Activated CD8-positive, alpha-beta T cell treated with anti-CD3 and anti-CD28 coated beads, Interleukin-2, amount 10 ng/mL, durations not matched to agents 7 days and 5 days (primary cell): ENCODE measurements around the gene GSE1. TPM values are rescaled to one million over a fixed set of nuclear protein-coding genes. Genes with fewer than 3 reads are reported as not detected.

Source experiments
- ATAC-seq: fragments of 150-1000 bp; cut with Tn5 transposase; one replicate; pipeline ENCODE4 v1.10.0; 2021; ENCODE audit warnings: moderate library complexity
- CTCF ChIA-PET: fragments of 350-600 bp; sonication (Branson Sonifier 250); formaldehyde crosslinking; loops from one replicate; lab custom pipeline; 2021; ENCODE audit warnings: antibody characterized with exemption; lab: Charles Lee
- POLR2A ChIA-PET: fragments of 350-600 bp; sonication (Branson Sonifier 250); formaldehyde crosslinking; loops from one replicate; lab custom pipeline; 2021; ENCODE audit warnings: antibody characterized with exemption; lab: Charles Lee
- DNase-seq: peaks from one replicate; pipeline ENCODE4 v3.0.0-alpha.2; 2020
- H3K27ac Mint-ChIP-seq: one replicate; pipeline ENCODE4 v1.8.0; 2021; ENCODE audit warnings: mild to moderate bottlenecking, mixed read lengths
- H3K27me3 Mint-ChIP-seq: one replicate; pipeline ENCODE4 v1.8.0; 2021; ENCODE audit warnings: low read depth, mixed read lengths
- H3K36me3 Mint-ChIP-seq: one replicate; pipeline ENCODE4 v1.8.0; 2021; ENCODE audit warnings: low read depth, mixed read lengths
- H3K4me1 Mint-ChIP-seq: one replicate; pipeline ENCODE4 v1.8.0; 2021; ENCODE audit warnings: low read depth, mixed read lengths
- H3K4me3 Mint-ChIP-seq: one replicate; pipeline ENCODE4 v1.8.0; 2021; ENCODE audit warnings: mild to moderate bottlenecking, mixed read lengths
- H3K9me3 Mint-ChIP-seq: one replicate; pipeline ENCODE4 v1.8.0; 2022; ENCODE audit warnings: mixed read lengths; ENCODE audit not compliant: insufficient read depth
- total RNA-seq, 2 experiments: library from RNA; stranded (reverse); gene quantifications; one replicate each; pipeline ENCODE4 v1.2.3, GENCODE V29; 2021

The GSE1 gene
- total RNA-seq, 2 experiments from 2014 or later = 48.9 to 51.4 TPM

- POLR2A ChIA-PET = no interaction called here
- H3K27me3 Mint-ChIP-seq = no peaks in the 10 kb centered on the region
Measured at GRCh38 chr16:85662976-85663830, 50.1 kb downstream of the GSE1 start.

GRCh38 chr16:85663891-85664321 is 50.8 kb downstream of the GSE1 start:
- ATAC-seq (no peak), DNase-seq (no peak)
- ChIA-PET CTCF (no interaction called here), POLR2A (no interaction called here)
- no peak overlapping the region for H3K4me3 Mint-ChIP-seq
- H3K4me1 Mint-ChIP-seq = no peaks in the 10 kb centered on the region
- peaks cover 63% of the 10 kb centered on the region for H3K36me3 Mint-ChIP-seq
- H3K27me3 Mint-ChIP-seq = no peaks in the 10 kb centered on the region
- H3K27ac Mint-ChIP-seq = no peak overlapping the region
- H3K9me3 Mint-ChIP-seq = no peaks in the 10 kb centered on the region

More at GRCh38 chr16:85662976-85663830, 50.1 kb downstream of the GSE1 start:
- no peak for DNase-seq
- CTCF ChIA-PET = interaction anchor here (1.6 kb wide), 1 partner anchor 54 kb away, joined by 3 read pairs; no protein-coding TSS in a partner anchor
- Mint-ChIP-seq H3K36me3 (peaks cover 63% of the 10 kb centered on the region), H3K9me3 (no peaks in the 10 kb centered on the region), H3K4me1 (no peaks in the 10 kb centered on the region), H3K27ac (no peak overlapping the region), H3K4me3 (no peak overlapping the region)
- ATAC-seq = no peak

- CTCF ChIA-PET = no interaction called here
- Mint-ChIP-seq H3K4me3 (no peak overlapping the region), H3K27me3 (no peaks in the 10 kb centered on the region), H3K4me1 (no peaks in the 10 kb centered on the region), H3K27ac (no peak overlapping the region), H3K36me3 (peaks cover 61% of the 10 kb centered on the region), H3K9me3 (no peaks in the 10 kb centered on the region)
- POLR2A ChIA-PET = no interaction called here
- no peak for ATAC-seq
- no peak for DNase-seq
Measured at GRCh38 chr16:85664580-85665372, 51.7 kb downstream of the GSE1 start.

GRCh38 chr16:85665373-85665740 is 52.2 kb downstream of the GSE1 start:
- Mint-ChIP-seq H3K9me3 (no peaks in the 10 kb centered on the region), H3K36me3 (peaks cover 61% of the 10 kb centered on the region), H3K4me3 (no peak overlapping the region), H3K27ac (no peak overlapping the region), H3K4me1 (no peaks in the 10 kb centered on the region), H3K27me3 (no peaks in the 10 kb centered on the region)
- ChIA-PET CTCF (no interaction called here), POLR2A (no interaction called here)
- ATAC-seq (no peak), DNase-seq (no peak)

GRCh38 chr16:85665929-85666328 is 52.8 kb downstream of the GSE1 start:
- peaks cover 65% of the 10 kb centered on the region for H3K36me3 Mint-ChIP-seq
- H3K27ac Mint-ChIP-seq = no peak overlapping the region
- H3K9me3 Mint-ChIP-seq = no peaks in the 10 kb centered on the region
- no peaks in the 10 kb centered on the region for H3K27me3 Mint-ChIP-seq
- ChIA-PET POLR2A (no interaction called here), CTCF (interaction anchor here (0.6 kb wide), 1 partner anchor 136 kb away, joined by 3 read pairs; no protein-coding TSS in a partner anchor)
- ATAC-seq (no peak), DNase-seq (no peak)
- no peaks in the 10 kb centered on the region for H3K4me1 Mint-ChIP-seq
- H3K4me3 Mint-ChIP-seq = no peak overlapping the region

GRCh38 chr16:85667261-85667660 is 54.1 kb downstream of the GSE1 start:
- Mint-ChIP-seq H3K27ac (no peak overlapping the region), H3K4me1 (no peaks in the 10 kb centered on the region), H3K9me3 (no peaks in the 10 kb centered on the region), H3K27me3 (no peaks in the 10 kb centered on the region), H3K36me3 (peaks cover 68% of the 10 kb centered on the region), H3K4me3 (no peak overlapping the region)
- CTCF ChIA-PET = no interaction called here
- POLR2A ChIA-PET = no interaction called here
- no peak for DNase-seq
- ATAC-seq = no peak

- ATAC-seq (no peak), DNase-seq (no peak)
- H3K9me3 Mint-ChIP-seq = no peaks in the 10 kb centered on the region
- no peak overlapping the region for H3K4me3 Mint-ChIP-seq
- POLR2A ChIA-PET = no interaction called here
- CTCF ChIA-PET = interaction anchor here (0.7 kb wide), 1 partner anchor 11 kb away, joined by 3 read pairs; no protein-coding TSS in a partner anchor
- no peak overlapping the region for H3K27ac Mint-ChIP-seq
- H3K27me3 Mint-ChIP-seq = no peaks in the 10 kb centered on the region
- no peaks in the 10 kb centered on the region for H3K4me1 Mint-ChIP-seq
- peaks cover 70% of the 10 kb centered on the region for H3K36me3 Mint-ChIP-seq
Measured at GRCh38 chr16:85667841-85668413, 54.8 kb downstream of the GSE1 start.

GRCh38 chr16:85668676-85669424 is 55.7 kb downstream of the GSE1 start:
- DNase-seq = no peak
- CTCF ChIA-PET = interaction anchor here (0.7 kb wide), 1 partner anchor 11 kb away, joined by 3 read pairs; no protein-coding TSS in a partner anchor
- Mint-ChIP-seq H3K27ac (no peak overlapping the region), H3K9me3 (no peaks in the 10 kb centered on the region), H3K27me3 (no peaks in the 10 kb centered on the region), H3K4me3 (no peak overlapping the region), H3K4me1 (no peaks in the 10 kb centered on the region), H3K36me3 (peaks cover 68% of the 10 kb centered on the region)
- no peak for ATAC-seq
- POLR2A ChIA-PET = no interaction called here

GRCh38 chr16:85670840-85671239 is 57.7 kb downstream of the GSE1 start:
- H3K9me3 Mint-ChIP-seq = no peaks in the 10 kb centered on the region
- ATAC-seq (no peak), DNase-seq (no peak)
- peaks cover 70% of the 10 kb centered on the region for H3K36me3 Mint-ChIP-seq
- H3K4me1 Mint-ChIP-seq = peaks cover 2% of the 10 kb centered on the region
- POLR2A ChIA-PET = no interaction called here
- H3K27me3 Mint-ChIP-seq = no peaks in the 10 kb centered on the region
- no peak overlapping the region for H3K4me3 Mint-ChIP-seq
- CTCF ChIA-PET = no interaction called here
- no peak overlapping the region for H3K27ac Mint-ChIP-seq

- H3K27me3 Mint-ChIP-seq = no peaks in the 10 kb centered on the region
- ChIA-PET CTCF (interaction anchor here (0.9 to 2.4 kb wide), 4 partner anchors 44 to 86 kb away, joined by 3 to 9 read pairs (median 3); no protein-coding TSS in a partner anchor), POLR2A (interaction anchor here (0.6 kb wide), 1 partner anchor 239 kb away, joined by 5 read pairs; no protein-coding TSS in a partner anchor)
Measured at GRCh38 chr16:85673529-85674417, 60.7 kb downstream of the GSE1 start.

More at GRCh38 chr16:85673529-85674417, 60.7 kb downstream of the GSE1 start:
- Mint-ChIP-seq H3K4me3 (no peak overlapping the region), H3K9me3 (no peaks in the 10 kb centered on the region), H3K27ac (no peak overlapping the region), H3K36me3 (peaks cover 68% of the 10 kb centered on the region), H3K4me1 (peaks cover 2% of the 10 kb centered on the region)
- ATAC-seq (no peak), DNase-seq (no peak)
